Activated CD4-positive, alpha-beta T cell treated with anti-CD3 and anti-CD28 coated beads, Interleukin-2, Interleukin-4, amounts not matched to agents 100 ng/mL and 50 ng/mL, durations not matched to agents 16 hours and 8 hours (primary cell): ENCODE results near the gene PLEKHG4B.
A peak's percentile ranks its signal among the peaks of the same experiment; 100 is the strongest.
"Not testable (repeated sequence)": the region's sequence is repeated elsewhere in the genome, so short reads cannot be mapped to it uniquely, and the experiment has no call there.

Experiments
- DNase-seq: peaks from one replicate; pipeline ENCODE4 v3.0.0-alpha.2; 2020; ENCODE audit warnings: low spot score

PLEKHG4B gene

DNA sequence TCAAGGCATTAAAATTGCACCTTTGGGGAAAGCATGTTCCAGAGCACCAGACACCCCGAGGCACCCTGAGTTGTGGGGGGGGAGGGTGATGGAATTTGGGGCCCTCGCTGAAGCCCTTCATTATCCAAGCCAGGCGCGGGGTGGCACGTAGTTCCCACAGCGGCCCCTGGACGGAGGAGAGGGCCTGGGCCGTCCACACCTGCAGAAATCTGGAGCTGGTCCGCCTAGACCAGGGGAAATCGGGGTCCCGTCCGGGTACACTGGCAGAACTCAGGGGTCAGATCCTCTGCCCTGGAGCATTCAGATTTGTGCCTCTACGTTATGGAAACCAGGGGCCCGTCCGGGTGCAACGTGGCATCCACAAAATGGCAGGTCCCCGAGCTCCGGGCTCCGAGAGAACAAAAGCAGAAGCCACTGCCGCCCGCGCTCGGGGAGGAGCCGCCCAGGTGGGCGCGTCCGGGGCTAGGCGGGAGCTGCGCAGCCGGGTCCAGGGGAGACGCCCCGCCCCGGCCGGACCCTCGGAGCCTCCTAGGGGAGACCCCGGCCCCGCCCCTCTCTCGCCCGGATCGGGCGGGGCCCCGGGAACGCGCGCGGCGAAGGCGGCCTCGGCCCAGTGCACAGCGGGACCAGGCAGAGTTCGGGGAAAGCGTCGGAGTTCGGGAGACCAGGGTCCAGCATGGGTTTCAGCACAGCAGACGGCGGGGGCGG is at the start of gene PLEKHG4B:
Gene PLEKHG4B, plus strand, starts transcription at position 613 of the 708 bp plus-strand sequence. Its CDS starts 64 bp downstream, at position 677.
- no peak for DNase-seq

DNA sequence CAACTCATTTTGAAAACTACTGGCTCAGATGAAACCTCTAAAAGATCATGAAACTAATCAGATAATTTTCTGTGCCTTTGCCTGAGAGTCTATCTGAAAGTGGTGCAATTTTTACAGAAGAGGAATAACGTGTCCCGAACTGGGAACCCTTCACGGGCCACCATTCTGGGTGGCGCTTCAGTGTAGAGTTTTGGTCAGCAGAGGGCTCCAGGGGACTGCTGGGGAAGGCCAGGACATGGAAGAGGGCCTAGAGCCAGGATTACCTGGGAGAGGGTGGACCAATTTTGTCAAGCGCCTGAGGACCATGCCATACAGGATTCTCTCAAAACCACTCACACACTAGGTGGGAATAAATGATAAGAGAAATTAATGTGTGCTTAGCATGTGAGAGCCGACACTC is 49.7 kb upstream of the PLEKHG4B start:
- DNase-seq: no peak

DNA sequence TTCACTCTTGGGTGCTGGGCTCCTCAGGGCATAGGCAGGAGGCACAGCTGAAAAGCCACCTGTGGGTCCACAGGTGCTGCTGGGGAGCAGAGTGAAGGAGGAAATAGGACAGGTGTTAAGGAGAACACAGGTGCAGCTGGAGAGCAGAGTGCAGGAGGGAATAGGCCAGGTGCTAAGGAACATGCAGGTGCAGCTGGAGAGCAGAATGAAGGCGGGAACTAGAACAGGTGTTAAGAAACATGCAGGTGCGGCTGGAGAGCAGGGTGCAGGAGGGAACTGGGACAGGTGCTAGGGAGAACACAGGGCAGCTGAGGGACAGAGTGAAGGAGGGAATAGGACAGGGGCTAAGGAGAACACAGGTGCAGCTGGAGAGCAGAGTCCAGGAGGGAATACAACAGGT is 43.8 kb upstream of the PLEKHG4B start:
- DNase-seq: no peak

- DNase-seq: not testable (repeated sequence)
These were observed 42.4 kb upstream of the PLEKHG4B start for GRCh38 chr5:49530-49929.

DNA sequence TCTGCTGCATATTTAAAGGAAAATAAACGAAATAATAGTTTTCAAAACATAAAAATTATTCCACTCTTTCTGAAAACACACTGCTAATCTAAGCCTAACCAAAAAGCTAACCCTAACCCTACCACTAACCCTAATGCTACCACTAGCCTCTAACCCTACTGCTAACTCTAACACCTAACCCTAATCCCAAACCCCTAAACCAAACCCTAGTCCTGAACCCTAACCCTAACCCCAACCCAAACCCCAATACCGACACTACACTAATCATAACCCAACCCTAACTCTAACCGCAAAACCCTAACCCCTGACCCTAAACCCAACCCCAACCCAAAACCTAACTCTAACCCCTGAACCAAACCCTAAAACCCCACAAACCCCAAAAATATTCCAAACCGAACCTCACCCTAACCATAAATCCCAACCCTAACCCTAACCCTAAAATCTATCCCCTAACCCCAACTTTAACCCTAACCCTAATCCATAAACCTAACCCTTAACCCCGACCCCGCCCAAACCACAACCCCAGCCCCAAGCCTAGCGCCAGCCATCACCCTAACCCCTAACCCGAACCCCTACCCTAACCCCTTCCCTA is 41.9 kb upstream of the PLEKHG4B start:
- DNase-seq: no peak

- no peak for DNase-seq
These were observed 41.1 kb upstream of the PLEKHG4B start for GRCh38 chr5:50724-51499.

- no peak for DNase-seq
These were observed 40.5 kb upstream of the PLEKHG4B start for GRCh38 chr5:51500-51823.

GRCh38 chr5:53381-54174 is 38.4 kb upstream of the PLEKHG4B start:
- DNase-seq: peak; percentile 9

DNA sequence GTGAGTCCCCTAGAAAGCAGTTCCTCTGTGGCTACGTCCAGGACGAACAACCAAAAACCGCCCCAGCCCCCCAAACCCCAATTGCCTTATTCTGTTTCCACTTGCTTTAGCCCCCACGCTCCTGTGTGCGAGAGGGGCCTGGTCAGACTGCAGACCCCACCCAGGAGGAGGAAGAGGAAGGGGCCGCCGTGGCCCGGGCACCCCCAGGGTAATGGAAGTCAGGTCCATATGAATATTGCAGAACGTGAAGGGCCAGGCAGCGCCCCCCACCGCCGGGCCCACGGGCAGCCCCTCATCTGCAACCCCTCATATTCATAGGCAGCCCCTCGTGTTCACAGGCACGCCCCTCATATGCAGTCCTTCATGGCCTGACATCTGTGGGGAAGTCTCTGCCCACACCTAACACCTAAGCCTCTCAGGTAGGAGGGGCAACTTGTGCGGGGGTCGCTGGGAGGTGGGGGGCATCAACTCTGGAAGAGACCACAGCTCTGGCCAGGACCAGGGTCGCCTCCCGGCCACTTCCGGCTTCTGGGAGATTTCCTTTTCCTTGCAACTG is 37.7 kb upstream of the PLEKHG4B start:
- DNase-seq: no peak

- no peak for DNase-seq
These were observed 36.9 kb upstream of the PLEKHG4B start for GRCh38 chr5:54876-55569.

GRCh38 chr5:56561-57290 is 35.2 kb upstream of the PLEKHG4B start:
- DNase-seq: no peak

- not testable (repeated sequence) for DNase-seq
These were observed 31.7 kb upstream of the PLEKHG4B start for GRCh38 chr5:60250-60649.

- no peak for DNase-seq
These were observed 21.5 kb upstream of the PLEKHG4B start for GRCh38 chr5:70440-70839.

DNA sequence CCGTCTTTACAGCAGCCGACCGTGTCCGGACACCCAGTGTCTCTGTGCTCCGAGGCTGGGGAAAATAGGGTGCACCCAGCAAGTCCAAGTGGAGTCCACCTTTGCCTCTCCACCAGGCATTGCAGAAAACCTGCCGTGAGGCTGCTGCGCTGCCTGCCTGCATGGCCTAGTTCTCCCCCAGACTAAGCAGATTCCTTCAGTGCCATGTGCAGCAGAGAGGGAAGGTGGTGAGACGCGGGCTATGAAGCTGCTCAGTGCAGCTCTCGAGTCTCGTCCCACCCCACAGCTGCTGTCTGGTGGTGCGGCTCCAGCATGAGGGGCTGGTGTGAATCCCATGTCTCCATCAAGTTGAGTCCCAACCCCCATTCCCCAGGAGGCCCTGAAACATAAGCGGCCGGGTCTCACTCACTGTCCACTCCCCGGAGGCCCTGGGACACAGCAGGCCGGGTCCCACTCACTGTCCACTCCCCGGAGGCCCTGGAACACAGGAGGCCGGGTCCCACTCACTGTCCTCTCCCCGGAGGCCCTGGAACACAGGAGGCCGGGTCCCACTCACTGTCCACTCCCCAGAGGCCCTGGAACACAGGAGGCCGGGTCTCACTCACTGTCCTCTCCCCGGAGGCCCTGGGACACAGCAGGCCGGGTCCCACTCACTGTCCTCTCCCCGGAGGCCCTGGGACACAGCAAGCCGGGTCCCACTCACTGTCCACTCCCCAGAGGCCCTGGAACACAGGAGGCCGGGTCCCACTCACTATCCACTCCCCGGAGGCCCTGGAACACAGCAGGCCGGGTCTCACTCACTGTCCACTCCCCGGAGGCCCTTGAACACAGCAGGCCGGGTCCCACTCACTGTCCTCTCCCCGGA is 19.4 kb upstream of the PLEKHG4B start:
- DNase-seq: not testable (repeated sequence)

DNA sequence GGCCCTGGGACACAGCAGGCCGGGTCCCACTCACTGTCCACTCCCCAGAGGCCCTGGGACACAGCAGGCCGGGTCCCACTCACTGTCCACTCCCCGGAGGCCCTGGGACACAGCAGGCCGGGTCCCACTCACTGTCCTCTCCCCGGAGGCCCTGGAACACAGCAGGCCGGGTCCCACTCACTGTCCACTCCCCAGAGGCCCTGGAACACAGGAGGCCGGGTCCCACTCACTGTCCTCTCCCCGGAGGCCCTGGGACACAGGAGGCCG is 18.9 kb upstream of the PLEKHG4B start:
- DNase-seq: not testable (repeated sequence)

DNA sequence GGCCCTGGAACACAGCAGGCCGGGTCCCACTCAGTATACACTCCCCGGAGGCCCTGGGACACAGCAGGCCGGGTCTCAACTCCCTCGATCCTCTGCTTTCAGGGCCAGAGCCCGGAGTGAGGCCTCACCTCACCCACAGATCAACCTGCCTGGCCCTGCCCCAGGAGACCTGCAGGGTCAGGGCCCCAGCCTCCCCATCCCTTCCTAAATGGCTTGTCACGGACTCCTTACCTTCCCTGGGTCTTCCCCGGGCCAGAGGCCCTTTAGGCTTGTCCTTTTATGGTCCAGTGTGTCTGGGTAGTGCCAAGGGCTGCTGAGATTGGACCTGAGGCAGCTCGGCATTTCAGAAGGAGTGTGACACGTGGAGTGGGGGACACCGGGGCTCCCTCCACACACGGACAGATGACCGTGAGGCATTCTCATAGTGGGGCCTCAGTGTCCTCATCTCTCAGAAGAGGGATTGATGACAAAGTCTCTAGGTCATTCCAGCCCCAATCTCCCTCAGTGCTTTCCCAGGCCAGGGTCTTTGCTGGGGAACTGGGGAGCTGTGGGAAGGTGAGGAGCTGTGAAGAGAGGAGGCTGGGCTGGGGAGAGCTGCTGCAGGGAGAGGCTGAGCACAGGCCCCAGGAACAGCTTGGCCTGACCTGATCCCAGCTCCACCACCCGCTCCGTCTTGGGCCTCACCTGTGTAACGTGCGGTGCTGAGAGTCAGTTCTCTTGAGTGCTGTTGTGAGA is 18.0 kb upstream of the PLEKHG4B start:
- no peak for DNase-seq

GRCh38 chr5:74503-75109 is 17.4 kb upstream of the PLEKHG4B start:
- no peak for DNase-seq

DNA sequence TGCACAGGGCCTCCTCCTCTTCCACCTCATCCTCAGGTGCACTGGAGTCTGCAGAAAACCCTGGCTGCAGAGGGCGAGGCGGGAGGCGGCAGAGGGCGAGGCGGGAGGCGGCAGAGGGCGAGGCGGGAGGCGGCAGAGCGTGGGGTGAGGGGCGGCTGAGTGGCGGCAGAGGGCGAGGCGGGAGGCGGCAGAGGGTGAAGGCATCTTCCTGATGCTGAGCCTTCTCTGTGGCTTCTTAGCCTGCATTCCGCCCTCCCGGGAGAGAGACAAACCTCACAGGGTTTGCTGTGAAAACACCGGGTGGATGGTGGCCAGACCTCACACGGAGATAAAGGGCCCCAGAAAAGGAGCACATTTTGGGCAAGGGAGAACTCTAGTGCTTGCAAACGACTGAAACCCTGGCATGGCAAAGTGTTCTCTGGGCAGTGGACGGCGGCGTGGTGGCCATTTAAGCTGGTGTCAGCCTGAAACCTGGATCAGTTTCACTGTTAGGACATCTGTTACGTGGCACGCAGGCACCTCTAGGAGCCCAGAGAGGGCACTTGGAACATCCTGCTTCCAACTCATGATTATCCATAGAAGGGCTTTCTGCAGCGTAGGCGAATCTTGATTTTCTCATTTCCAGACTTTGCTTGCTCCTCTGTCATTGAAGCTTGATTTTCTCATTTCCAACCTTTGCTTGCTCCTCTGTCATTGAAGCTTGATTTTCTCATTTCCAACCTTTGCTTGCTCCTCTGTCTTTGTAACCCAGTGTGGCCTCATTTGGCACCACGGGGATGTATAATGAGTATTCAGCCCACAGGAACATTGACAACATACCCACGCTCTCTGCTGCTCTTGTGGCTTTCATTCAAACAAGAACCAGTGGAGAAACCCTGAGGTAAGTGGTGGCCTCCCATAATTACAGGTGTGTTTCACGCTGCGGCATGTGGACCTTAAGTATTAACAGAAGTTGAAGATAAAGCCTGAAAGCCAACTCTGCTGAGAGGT is 16.3 kb upstream of the PLEKHG4B start:
- DNase-seq: no peak
